OCI-LY1 (cell line): ENCODE data around the gene MARCHF7.

Source experiments
- EZH2 ChIP-seq: fragments of 200-600 bp; sonication (generic), shearing (Covaris generic); IDR thresholded peaks from 2 replicates; pipeline ENCODE4 v1.8.0; 2017; ENCODE audit warnings: borderline replicate concordance, mixed run types, mild to moderate bottlenecking, antibody characterized with exemption, low read length, moderate library complexity, mixed read lengths
- TF ChIP-seq, protein P1 (sequence below): fragments of 200-600 bp; sonication (generic), shearing (Covaris generic); IDR thresholded peaks from 2 replicates; pipeline ENCODE4 v1.5.1; 2017; ENCODE audit warnings: mild to moderate bottlenecking, antibody characterized with exemption, low read length, moderate library complexity, mixed read lengths

DNA sequence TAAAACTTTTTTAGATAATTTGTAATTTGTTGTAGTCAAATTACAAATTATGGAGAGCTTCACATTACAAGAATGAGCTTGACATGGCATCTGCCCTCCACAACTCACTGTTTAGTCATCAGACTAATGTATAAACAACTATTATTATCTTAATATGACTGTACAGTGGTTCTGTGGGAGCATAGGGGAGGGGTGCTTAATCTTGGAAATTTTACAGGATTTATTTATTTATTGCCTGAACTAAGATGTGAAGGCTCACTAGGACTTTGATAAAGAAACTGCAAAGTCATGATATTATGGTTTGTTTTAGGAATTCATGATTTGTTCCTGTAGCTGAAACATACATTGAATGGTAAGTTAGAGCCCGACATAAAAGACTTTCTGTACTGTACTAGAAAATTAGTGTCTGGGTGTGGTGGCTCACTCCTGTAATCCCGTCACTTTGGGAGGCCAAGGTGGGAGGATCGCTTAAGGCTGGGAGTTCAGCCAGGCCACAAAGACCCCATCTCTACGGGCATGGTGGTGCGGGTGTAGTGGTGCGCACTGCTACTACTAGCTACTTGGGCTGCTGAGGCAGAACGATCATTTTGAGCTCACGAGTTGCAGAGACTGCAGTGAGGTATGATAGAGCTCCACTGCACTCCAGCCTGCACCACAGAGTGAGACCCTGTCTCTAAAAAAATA lies 2.1 kb downstream of the MARCHF7 start:
- TF ChIP-seq, protein P1, sequence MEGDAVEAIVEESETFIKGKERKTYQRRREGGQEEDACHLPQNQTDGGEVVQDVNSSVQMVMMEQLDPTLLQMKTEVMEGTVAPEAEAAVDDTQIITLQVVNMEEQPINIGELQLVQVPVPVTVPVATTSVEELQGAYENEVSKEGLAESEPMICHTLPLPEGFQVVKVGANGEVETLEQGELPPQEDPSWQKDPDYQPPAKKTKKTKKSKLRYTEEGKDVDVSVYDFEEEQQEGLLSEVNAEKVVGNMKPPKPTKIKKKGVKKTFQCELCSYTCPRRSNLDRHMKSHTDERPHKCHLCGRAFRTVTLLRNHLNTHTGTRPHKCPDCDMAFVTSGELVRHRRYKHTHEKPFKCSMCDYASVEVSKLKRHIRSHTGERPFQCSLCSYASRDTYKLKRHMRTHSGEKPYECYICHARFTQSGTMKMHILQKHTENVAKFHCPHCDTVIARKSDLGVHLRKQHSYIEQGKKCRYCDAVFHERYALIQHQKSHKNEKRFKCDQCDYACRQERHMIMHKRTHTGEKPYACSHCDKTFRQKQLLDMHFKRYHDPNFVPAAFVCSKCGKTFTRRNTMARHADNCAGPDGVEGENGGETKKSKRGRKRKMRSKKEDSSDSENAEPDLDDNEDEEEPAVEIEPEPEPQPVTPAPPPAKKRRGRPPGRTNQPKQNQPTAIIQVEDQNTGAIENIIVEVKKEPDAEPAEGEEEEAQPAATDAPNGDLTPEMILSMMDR, result no peak
- no peak for TF ChIP-seq EZH2
